ENCODE data around the gene CAMK2N1.

Gene CAMK2N1

DNA sequence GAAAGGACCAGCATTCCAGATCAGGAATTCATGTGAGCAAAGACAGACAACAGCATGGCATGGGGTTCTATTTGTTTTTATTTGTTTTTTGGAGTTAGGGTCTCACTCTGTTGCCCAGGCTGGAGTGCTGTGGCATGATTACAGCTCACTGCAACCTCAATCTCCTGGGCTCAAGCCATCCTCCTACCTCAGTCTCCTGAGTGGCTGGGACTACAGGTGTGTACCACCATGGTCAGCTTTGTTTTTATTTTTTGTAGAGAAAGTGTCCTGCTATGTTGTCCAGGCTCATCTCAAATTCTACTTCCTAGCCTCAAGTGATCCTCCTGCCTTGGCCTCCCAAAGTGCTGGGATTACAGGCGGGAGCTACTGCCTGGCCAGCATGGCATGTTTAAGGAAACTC, 9.7 kb upstream of the CAMK2N1 start:
- no peak overlapping the region for H2AFZ ChIP-seq (ENCODE audit: low read depth, low read length)
- H3K4me2 ChIP-seq (ENCODE audit: low read length) = no peak overlapping the region
- H4K20me1 ChIP-seq (ENCODE audit: insufficient read depth, low read length) = no peaks in the 10 kb centered on the region
- TF ChIP-seq, protein P1, sequence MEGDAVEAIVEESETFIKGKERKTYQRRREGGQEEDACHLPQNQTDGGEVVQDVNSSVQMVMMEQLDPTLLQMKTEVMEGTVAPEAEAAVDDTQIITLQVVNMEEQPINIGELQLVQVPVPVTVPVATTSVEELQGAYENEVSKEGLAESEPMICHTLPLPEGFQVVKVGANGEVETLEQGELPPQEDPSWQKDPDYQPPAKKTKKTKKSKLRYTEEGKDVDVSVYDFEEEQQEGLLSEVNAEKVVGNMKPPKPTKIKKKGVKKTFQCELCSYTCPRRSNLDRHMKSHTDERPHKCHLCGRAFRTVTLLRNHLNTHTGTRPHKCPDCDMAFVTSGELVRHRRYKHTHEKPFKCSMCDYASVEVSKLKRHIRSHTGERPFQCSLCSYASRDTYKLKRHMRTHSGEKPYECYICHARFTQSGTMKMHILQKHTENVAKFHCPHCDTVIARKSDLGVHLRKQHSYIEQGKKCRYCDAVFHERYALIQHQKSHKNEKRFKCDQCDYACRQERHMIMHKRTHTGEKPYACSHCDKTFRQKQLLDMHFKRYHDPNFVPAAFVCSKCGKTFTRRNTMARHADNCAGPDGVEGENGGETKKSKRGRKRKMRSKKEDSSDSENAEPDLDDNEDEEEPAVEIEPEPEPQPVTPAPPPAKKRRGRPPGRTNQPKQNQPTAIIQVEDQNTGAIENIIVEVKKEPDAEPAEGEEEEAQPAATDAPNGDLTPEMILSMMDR (IDR thresholded peaks at IDR 0.05; ENCODE audit: low read depth, low read length) = no peak
- no peak for TF ChIP-seq EZH2phosphoT487 (IDR thresholded peaks at IDR 0.05; ENCODE audit: low read depth)
- no peak overlapping the region for H3K9ac ChIP-seq (ENCODE audit: low read length)
- no peaks in the 10 kb centered on the region for H3K27me3 ChIP-seq (ENCODE audit: low read depth, low read length)
- H3K36me3 ChIP-seq (replicated peaks; ENCODE audit: low read depth, low read length) = peaks cover 5% of the 10 kb centered on the region
- H3K4me1 ChIP-seq (ENCODE audit: low read length) = peaks cover 19% of the 10 kb centered on the region
- H3K27ac ChIP-seq (ENCODE audit: low read length) = no peak overlapping the region
- H3K4me3 ChIP-seq (ENCODE audit: low read length) = no peak overlapping the region
- H3K9me3 ChIP-seq (ENCODE audit: insufficient read depth, low read length) = no peaks in the 10 kb centered on the region
- no peaks in the 10 kb centered on the region for H3K79me2 ChIP-seq (ENCODE audit: low read length)

DNA sequence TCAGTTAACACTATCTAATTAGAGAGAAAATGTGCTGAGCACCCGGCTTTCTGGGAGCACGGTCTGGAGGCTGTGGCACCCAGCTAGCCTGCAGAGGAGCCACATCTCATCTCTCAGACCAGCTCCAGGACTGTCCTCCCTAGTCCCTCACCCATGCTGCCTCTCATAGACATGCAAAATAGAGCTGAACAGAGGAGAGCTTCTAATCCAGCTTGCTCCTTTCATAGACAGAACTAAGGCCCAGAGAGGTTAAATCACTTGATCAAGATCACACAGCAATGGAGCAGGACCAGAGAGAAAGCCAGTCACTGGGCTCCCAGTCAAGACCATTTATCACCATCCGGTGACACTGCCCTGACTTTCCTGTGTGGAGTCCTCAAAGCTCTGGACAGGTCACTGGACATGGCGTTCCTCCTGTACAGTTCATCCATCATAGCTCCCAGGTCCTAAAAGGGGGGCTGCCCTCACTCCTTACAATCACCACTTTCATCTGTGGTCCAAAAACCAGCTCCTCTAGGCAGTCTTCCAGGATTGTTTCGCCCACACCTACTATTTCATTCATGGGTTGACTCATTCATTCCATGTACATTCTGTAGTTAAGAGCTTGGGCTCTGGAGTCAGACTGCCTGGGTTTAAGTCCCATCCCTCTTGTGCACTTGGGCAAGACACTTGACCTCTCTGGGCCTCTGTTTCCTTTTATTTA, 8.8 kb upstream of the CAMK2N1 start:
- Histone ChIP-seq H2AFZ (ENCODE audit: low read depth, low read length) (no peak overlapping the region), H3K27me3 (ENCODE audit: low read depth, low read length) (no peaks in the 10 kb centered on the region), H3K4me2 (ENCODE audit: low read length) (peak overlapping the region; percentile 82; the same call in 1 of the 2 replicates), H3K9ac (ENCODE audit: low read length) (no peak overlapping the region), H3K79me2 (ENCODE audit: low read length) (no peaks in the 10 kb centered on the region), H3K9me3 (ENCODE audit: insufficient read depth, low read length) (no peaks in the 10 kb centered on the region), H3K4me3 (ENCODE audit: low read length) (no peak overlapping the region), H3K36me3 (replicated peaks; ENCODE audit: low read depth, low read length) (peaks cover 5% of the 10 kb centered on the region), H3K4me1 (ENCODE audit: low read length) (peaks cover 19% of the 10 kb centered on the region), H3K27ac (ENCODE audit: low read length) (no peak overlapping the region), H4K20me1 (ENCODE audit: insufficient read depth, low read length) (no peaks in the 10 kb centered on the region)
- TF ChIP-seq, protein P1 (IDR thresholded peaks at IDR 0.05; ENCODE audit: low read depth, low read length) = no peak
- no peak for TF ChIP-seq EZH2phosphoT487 (IDR thresholded peaks at IDR 0.05; ENCODE audit: low read depth)

DNA sequence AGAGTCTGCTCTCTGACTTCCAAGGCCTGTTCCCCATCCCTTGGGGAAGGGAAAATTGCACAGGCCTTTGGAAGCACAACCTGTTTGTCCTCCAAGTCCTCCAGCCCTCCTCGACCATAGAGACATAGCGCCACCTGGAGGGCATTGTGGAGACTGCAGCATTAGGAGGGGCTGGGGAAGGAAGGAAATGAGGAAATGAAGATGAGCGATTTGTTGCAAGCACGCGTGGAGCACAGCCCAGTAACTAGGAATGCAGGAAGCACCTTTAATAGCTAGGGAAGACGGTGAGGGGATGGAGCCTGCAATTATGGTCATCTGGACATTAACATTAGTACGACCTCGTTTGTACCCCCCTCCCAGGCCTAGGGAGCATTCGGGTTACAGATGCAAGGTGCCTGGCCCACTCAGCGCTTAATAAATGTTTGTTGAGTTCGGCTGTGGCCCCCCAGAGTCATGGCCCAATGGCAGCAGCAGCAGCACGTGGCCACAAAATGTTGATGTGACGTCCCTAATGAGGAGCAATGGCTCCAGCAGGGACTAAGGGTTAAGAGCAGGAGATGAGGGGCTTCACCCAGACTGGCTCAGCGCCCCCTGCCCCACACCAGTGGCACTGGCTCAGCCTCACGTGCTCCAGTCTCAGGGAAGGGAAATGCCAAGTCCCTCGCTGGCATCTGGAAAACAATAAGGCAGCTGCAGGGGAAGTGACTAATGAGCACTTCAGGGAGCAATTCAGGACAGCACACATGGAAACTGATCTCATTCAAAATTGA, 8.0 kb upstream of the CAMK2N1 start:
- TF ChIP-seq, protein P1 (IDR thresholded peaks at IDR 0.05; ENCODE audit: low read depth, low read length) = peak; percentile 91
- TF ChIP-seq EZH2phosphoT487 (IDR thresholded peaks at IDR 0.05; ENCODE audit: low read depth) = no peak
- H3K27me3 ChIP-seq (ENCODE audit: low read depth, low read length) = no peaks in the 10 kb centered on the region; the same call in 1 of the 2 replicates
- H3K27ac ChIP-seq (ENCODE audit: low read length) = no peak overlapping the region
- peaks cover 19% of the 10 kb centered on the region for H3K4me1 ChIP-seq (ENCODE audit: low read length)
- H3K9me3 ChIP-seq (ENCODE audit: insufficient read depth, low read length) = no peaks in the 10 kb centered on the region
- peak overlapping the region; percentile 42; the same call in 1 of the 2 replicates for H3K9ac ChIP-seq (ENCODE audit: low read length)
- H2AFZ ChIP-seq (ENCODE audit: low read depth, low read length) = peak overlapping the region; percentile 81; the same call in 1 of the 2 replicates
- H3K4me2 ChIP-seq (ENCODE audit: low read length) = peak overlapping the region; percentile 82
- H3K36me3 ChIP-seq (replicated peaks; ENCODE audit: low read depth, low read length) = peaks cover 5% of the 10 kb centered on the region
- H4K20me1 ChIP-seq (ENCODE audit: insufficient read depth, low read length) = no peaks in the 10 kb centered on the region
- peak overlapping the region; percentile 61 for H3K4me3 ChIP-seq (ENCODE audit: low read length)
- H3K79me2 ChIP-seq (ENCODE audit: low read length) = no peaks in the 10 kb centered on the region

DNA sequence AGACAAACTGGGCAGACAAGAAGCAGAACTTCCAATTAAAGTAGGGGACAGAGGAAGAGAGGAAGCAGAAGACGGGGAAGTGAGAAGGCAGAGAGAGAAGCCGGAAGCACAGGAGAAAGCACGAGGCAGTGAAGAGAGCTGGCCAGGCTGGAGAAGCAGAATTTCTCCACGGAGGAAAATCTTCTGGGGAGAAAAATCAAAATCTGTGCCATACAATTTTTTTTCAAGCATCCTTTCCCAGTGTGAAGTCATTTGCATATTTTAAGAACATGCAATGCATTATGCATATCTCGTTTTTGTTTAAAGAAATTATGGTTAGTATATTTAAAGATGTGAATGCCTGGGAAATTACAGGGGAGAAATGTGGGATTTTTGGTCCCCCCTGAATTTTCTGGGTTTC, 7.3 kb upstream of the CAMK2N1 start:
- Histone ChIP-seq H3K4me3 (ENCODE audit: low read length) (peak overlapping the region; percentile 61), H3K4me2 (ENCODE audit: low read length) (peak overlapping the region; percentile 82), H3K9ac (ENCODE audit: low read length) (0 out of 2 replicates have a peak overlapping the region, but pooled peaks have one; percentile 18), H3K27me3 (ENCODE audit: low read depth, low read length) (peaks cover 2% of the 10 kb centered on the region; the same call in 1 of the 2 replicates), H3K4me1 (ENCODE audit: low read length) (peaks cover 19% of the 10 kb centered on the region), H2AFZ (ENCODE audit: low read depth, low read length) (peak overlapping the region; percentile 81; the same call in 1 of the 2 replicates), H3K27ac (ENCODE audit: low read length) (no peak overlapping the region), H3K79me2 (ENCODE audit: low read length) (no peaks in the 10 kb centered on the region), H3K36me3 (replicated peaks; ENCODE audit: low read depth, low read length) (peaks cover 3% of the 10 kb centered on the region), H4K20me1 (ENCODE audit: insufficient read depth, low read length) (no peaks in the 10 kb centered on the region), H3K9me3 (ENCODE audit: insufficient read depth, low read length) (no peaks in the 10 kb centered on the region)
- TF ChIP-seq EZH2phosphoT487 (IDR thresholded peaks at IDR 0.05; ENCODE audit: low read depth) = no peak
- TF ChIP-seq, protein P1 (IDR thresholded peaks at IDR 0.05; ENCODE audit: low read depth, low read length) = no peak

All from OCI-LY3 (cell line).